GM19238 (cell line): ENCODE results near the gene SLC25A19.
"Not testable (repeated sequence)": the region's sequence is repeated elsewhere in the genome, so short reads cannot be mapped to it uniquely, and the experiment has no call there.

Experiments used
- DNase-seq: peaks from one replicate; pipeline ENCODE4 v3.0.0; 2011; ENCODE audit warnings: low spot score; ENCODE audit not compliant: insufficient read length

SLC25A19 gene

GRCh38 chr17:75301502-75302206, 12.4 kb upstream of the SLC25A19 start:
- no peak for DNase-seq

GRCh38 chr17:75301049-75301448, 11.8 kb upstream of the SLC25A19 start:
- DNase-seq: no peak

- no peak for DNase-seq
Observed at GRCh38 chr17:75300280-75300679, 11.0 kb upstream of the SLC25A19 start.

DNA sequence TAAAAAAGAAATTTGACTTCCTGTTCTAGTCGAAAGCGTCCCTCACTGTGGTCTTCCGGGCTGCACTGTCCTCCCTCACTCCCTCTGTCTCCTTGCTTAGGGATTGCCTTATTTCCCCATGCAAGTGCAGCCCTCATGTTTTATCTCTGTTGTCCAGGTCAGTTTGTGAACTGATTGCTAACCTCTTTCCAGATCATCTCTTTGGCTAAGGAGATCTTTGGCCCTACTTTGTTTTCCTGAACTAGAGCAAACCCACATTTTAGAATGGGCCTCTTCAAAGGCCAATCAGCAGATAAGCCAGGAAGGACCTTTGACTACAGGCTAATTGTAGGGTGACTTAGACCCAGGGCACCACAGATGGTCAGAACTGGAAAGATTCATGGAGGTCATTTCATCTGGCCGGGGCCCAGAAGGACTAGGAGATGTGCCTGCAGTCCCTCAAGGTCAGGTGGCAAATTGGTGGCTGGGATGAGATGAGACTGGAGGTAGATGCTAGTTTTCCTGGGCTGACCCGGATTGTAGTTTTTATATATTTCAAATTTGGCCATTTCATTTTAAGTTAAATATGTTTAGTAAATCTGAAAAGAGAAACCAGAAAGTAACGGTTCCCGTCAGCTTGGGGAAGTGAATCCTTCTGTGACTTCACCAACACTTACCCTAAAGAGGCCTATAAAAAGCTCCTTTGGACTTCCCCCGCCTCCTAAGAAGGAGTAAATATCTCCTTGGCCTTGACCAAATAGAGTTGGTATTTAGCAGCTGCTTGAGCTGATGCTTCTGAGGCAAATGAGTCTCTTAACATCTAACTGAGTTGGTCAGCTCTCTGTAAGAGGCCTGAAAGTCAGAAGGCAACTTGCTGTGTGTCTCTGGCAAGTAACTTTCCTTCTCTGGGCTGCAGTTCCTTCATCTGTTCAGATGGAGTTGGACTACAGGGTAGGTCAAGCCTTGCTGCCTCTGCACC, 6.2 kb upstream of the SLC25A19 start:
- DNase-seq: no peak

- DNase-seq: not testable (repeated sequence)
Observed at GRCh38 chr17:75292810-75293448, 3.7 kb upstream of the SLC25A19 start.

DNA sequence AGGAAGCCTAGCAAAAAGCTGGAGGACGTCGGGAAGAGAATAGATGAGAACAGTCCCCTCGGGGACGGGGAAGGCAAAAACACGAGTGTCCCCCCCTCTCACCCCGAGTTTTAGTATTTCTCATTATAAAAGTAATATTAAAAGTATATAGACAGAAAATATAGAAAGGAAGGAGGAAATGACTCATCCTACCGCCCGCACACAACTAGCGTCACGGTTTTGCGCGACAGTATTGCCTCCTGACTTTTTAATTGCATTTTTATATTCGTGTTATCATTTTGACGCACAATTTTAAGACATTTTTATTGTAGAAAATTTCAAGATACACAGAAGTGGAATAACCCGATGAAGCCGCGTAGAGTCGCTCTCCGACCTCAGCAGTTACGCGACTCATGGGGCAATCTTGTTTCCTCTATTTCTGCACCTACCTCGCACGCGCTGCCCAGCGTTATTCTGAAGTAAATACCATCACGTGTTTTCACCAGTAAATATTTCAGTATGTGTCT, 652 bp upstream of the SLC25A19 start:
- DNase-seq: no peak

- no peak for DNase-seq
Observed at GRCh38 chr17:75288770-75289114, 491 bp downstream of the SLC25A19 start.

GRCh38 chr17:75288359-75288758, 874 bp downstream of the SLC25A19 start:
- DNase-seq: no peak

DNA sequence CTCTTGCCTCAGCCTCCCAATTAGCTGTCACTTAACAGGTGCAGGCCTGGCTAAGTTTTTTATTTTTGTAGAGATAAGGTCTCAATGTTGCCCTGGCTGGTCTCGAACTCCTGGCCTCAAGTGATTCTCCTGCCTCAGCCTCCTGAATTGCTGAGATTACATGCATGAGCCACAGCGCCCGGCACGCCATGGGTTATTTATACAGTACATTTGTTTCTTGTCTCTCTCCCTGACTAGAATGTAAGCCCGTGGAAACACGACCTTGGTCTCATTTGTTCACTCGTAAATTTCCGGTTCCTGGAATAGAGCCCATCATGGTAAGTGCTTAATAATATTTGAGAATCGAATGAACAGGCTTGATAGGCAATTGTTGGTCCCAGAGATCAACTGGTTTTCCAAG, 2.0 kb downstream of the SLC25A19 start:
- DNase-seq: no peak

- DNase-seq: no peak
Observed at GRCh38 chr17:75285123-75285522, 4.1 kb downstream of the SLC25A19 start.

DNA sequence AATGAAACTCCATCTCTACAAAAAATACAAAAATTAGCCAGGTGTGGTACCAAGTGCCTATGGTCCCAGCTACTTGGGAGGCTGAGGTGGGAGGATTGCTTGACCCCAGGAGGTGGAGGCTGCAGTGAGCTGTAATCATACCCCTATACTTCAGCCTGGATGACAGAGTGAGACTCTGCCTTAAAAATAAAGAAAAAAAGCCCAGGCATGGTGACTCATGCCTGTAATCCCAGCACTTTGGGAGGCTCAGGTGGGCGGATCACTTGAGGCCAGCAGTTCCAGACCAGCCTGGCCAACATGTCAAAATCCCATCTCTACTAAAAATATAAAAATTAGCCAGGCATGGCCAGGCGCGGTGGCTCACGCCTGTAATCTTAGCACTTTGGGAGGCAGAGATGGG, 9.0 kb downstream of the SLC25A19 start:
- not testable (repeated sequence) for DNase-seq

- DNase-seq: no peak
Observed at GRCh38 chr17:75277664-75278071, 11.6 kb downstream of the SLC25A19 start.

GRCh38 chr17:75273977-75274708, 15.1 kb downstream of the SLC25A19 start:
- DNase-seq: no peak

GRCh38 chr17:75272848-75273184, 16.4 kb downstream of the SLC25A19 start:
- DNase-seq: no peak

GRCh38 chr17:75271955-75272847, 17.0 kb downstream of the SLC25A19 start:
- DNase-seq: no peak

GRCh38 chr17:75271233-75271954, 17.8 kb downstream of the SLC25A19 start:
- DNase-seq: peak; percentile 98

DNA sequence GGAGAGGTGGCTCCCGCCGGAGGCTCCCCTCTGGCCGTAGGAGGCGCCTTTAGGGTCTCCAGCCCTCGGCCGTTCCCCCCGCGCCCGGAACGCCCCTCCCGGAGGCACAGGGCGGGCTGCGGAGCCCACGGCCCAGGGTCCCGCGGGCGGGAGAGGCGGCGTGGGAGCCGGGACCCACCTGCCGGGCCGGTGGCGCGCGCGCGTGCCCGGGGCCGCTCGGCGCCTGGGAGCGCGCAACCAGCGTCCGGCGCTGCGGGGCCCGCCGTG, 18.3 kb downstream of the SLC25A19 start, which contains the start of gene MIF4GD:
Gene MIF4GD (minus strand): TSS at position 266 of the 267 bp plus-strand sequence. CDS start 1,036 bp downstream, outside the sequence.
- no peak for DNase-seq

DNA sequence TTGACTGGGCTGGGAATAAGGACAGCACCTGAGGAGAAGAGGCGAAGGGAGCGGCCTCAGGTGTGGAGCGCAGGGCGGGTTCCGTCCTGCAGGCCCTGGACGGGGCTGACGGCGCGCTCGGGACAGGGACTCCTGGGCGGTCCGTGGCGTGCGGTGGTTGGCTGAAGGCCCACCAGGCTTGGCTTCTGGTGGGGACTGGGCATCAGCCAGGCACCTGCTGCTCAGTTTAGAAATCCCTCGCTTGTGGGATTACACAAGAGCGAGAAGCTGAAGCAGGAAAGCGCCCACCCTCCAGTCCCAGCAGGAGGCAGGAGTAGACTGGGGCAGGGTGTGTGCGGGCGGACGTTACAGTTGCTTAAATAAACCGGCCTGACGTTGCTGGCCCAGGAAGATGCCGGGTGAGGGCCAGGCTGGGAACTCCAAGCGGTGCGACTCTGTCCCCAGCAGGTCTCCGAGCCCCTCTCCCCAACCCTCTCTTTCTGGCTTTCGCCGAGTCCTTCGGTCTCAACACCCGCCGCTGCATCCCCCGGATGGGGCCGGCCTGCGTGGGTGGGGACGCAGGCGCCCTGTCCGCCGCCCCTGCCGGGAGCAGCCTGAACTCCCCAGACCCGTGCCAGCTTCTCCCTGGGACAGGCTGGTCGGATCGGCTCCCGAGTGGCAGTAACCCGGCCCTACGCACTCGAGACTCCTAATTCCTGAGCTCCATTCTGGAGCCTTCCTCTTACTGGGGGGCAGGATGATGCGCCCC, 18.8 kb downstream of the SLC25A19 start:
- peak; percentile 71 for DNase-seq

- DNase-seq: no peak
Observed at GRCh38 chr17:75269844-75270217, 19.4 kb downstream of the SLC25A19 start.
